Measurements from ENCODE around the gene SUGCT.

Gene SUGCT

DNA sequence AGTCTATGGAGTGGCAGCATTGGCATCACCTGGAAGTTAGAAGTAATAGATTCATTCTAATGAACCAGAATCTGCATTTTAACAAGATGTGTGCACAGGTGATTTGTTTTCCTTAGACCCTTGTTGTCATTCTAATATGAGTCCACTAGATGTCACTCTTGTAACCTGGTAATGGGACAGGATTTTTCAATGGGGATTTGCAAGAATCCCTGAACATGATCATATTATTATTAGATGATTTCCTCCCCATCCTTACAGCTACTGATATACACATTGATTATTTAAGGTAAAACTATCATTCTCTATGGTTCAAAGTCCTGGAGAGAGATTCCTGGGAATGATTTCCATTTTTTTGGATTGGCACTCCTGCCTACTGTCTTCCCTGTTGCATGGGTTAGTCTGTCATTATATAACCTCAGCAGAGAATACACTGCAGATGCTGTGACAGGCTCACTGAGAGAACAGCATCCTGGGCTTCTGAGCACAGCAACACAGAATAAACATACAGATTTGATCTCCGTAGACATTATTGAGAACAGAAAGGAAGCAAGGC, 194.9 kb downstream of the SUGCT start:
- no peak for DNase-seq (ENCODE audit: low read depth)

DNA sequence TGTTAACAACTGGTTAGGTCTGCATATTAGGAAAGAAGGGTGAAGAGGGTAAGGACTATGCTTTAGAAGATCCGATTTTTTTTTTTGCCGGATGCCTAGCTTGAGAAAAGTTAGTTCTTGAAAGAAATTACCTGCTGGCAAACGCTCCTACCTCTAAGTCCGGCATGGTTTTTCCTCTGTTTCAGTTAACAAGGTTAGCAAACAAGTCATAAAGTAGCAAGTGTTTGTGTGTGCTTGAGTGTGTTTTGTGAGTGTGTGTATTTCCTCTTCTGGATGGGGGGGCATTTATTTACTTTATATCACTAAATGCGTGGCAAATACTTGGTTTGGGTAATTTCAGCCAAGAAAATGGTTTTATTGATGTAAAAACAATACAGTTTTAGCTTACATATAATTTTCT, 195.6 kb downstream of the SUGCT start:
- no peak for DNase-seq (ENCODE audit: low read depth)

DNA sequence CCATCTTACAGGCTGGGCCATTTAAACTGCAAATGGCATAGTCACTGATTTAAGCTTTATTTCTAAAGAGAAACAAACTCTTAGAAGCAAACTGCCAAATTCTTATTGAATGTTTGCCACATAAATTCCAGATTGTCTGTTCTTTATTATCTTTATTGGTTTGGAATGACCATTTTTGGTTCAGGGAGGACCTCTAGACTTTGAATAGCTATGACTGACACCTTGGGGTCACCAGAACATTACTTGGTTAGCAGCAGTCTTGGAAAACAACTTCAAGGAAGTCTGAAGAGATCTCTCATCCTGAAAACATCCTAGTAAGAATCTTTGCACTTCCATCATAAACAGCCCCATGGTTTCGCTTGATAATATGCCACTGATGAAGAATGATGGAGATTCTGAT, 197.1 kb downstream of the SUGCT start:
- DNase-seq (ENCODE audit: low read depth) = no peak

DNA sequence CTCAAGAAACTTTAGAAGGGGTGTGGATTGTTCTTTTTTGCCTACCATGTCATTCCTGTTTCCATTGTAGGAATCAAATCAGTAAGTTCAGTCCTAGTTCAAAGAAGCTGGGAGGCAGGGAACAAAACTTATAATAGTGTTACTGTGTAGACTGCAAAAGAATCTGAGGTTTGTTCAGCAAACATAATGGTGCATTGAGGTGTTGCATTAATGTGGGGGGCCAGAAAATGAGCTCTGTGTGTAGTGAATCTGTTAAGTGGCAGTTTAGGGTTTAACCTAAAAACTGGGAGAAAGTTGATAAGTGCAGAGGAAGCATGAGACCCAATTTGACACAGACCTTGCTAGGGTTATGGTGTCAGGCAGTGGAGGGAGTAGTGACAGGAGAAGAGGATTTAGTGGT, 197.7 kb downstream of the SUGCT start:
- DNase-seq (ENCODE audit: low read depth) = no peak

DNA sequence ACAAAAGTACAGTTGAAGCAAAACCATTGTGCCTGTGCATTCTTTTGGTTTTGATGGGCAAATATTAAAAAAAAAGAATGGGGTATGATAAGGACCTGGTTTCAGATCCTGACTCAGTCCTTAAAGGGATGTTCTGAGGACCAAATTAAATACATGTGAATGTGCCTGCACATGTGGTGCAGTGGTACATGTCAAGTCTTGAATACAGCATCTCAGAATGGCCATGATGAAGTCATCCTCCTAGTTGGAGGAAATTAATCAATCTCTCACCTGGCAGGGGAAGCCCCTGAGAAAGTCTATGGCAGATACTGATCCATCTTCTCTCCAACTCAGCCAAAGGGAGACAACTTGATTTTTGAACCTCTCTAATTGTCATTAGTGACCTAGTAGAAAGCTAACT, 207.0 kb downstream of the SUGCT start:
- no peak for DNase-seq (ENCODE audit: low read depth)

DNA sequence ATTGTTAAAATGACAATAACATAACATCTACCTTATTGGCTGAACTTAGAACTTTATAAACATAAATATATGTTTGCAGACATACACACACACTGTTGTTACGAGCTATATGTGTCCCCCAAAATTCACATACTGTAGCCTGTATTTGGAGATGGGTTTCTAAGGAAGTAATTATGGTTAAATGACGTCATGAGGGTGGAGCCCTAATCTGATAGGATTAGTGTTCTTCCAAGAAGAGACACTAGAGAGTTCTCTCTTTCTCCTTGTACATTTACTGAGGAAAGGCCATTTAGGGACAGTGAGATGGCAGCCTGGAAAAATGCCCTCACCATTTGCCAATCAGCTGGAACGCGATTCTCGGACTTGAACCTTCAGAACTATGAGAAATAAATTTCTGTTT, 211.7 kb downstream of the SUGCT start:
- no peak for DNase-seq (ENCODE audit: low read depth)

DNA sequence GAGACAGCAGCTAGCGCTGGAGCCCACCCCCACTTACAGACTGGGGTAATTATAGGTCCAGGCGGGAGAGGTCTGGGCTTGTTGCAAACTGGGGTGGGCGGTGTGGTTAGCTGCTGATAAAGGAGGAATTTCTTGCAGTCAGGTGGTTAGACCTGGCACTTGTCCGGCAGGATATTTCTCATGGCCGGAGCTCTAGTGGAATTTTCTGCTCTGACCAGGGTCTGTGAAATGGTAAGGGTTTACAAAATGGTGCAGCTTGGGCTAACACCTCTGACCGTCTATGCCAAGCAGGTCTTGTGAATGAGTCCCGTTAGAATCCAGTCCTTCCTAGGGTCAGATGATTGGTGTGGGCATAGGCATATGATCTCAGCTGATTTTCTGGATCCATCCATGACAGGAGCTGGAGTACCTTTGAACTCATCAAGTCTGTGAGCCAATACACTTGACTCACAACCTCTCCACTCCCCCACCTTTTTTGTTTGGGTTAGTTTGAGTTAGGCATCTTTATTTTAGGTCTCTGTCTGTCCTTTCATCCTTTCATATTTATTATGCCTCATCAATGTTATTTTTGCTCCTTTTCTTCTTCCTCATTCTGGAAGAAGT, 213.4 kb downstream of the SUGCT start:
- DNase-seq (ENCODE audit: low read depth) = no peak

DNA sequence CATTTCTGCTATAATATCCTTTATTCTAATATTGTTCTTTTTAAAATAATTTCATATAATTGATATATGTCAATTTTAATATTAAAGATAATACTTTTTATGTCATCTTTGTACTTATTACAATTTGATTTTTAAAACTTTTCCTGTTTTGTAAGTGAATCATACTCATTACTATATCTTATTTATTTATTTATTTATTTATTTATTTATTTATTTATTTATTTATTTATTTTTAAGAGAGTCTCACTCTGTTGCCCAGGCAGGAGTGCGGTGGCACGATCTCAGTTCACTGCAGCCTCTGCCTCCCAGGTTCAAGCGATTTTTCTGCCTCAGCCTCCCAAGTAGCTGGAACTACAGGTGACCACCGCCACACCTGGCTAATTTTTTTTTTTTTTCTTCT, 215.3 kb downstream of the SUGCT start:
- no peak for DNase-seq (ENCODE audit: low read depth)

DNA sequence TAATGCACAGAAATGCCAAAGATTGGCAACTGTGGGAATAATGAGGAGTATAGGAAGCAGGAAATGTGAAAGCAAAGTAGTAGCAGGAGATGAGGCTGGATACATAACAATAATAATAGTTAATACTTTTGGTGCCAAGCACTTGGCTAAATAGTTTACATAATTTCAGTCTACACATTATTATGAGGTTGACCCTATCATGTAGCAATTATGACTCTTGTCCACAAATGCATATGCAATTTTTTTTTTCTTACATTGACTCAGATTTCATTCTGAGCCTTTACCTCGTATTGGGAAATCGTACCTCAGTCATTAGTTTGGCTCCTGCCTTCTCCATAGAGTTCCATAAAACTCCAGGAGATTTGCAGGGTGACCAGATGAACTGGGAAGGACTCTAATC, 219.9 kb downstream of the SUGCT start:
- no peak for DNase-seq (ENCODE audit: low read depth)

DNA sequence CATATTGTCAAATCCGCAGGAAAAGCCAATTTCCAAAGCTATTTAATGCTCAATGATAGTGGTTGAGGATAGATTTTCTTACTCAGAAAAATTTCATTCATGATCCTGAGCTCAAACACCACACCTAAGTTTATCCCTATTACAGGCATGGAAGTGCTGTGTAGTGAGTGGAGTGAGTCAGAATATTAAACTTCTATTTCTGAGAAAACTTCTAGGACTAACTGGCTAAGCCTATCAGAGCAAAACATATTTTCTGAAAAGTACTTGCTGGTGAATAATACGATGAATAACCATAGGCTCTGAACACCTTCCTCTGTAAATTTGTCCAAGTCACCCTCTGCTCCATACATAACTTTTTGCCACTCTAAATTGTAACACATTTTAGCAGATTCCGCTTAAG, 221.5 kb downstream of the SUGCT start:
- DNase-seq (ENCODE audit: low read depth) = no peak

DNA sequence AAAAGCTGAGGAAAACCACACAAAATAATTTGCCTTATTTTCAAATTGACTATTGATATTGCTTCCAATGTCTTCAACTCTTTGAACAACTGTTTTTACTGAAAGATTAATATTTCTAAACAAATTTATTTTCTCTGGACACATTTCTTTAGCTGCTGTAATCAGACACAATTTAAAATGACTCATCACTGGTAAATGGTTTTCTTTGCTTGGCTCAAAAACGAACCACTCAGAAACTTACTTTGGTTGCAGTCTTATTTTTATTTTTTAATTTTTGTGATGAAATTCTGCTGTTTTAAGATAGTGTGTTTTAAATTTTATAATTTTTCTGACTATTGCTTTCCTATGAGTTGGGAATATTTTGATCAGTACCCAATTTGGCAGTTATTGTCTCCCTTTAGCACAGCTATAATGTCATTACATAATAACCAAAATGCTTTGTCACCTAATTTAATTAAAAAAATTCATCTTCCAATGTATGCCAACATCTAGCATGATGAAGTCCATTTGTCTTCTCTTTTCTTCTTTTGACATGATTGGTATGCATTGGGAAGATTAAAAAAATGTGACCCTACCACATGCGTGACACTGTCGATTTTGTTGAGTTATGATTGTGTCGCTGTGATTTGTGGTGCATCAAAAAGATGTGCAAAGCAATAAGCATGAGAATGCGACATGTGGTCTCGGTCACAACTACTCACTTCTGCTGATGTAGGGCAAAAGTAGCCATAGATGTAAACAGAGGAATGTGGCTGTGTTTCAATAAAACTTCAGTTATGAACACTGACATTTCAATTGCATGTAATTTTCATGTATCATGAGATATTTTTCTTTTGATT, 222.3 kb downstream of the SUGCT start:
- no peak for DNase-seq (ENCODE audit: low read depth)

DNA sequence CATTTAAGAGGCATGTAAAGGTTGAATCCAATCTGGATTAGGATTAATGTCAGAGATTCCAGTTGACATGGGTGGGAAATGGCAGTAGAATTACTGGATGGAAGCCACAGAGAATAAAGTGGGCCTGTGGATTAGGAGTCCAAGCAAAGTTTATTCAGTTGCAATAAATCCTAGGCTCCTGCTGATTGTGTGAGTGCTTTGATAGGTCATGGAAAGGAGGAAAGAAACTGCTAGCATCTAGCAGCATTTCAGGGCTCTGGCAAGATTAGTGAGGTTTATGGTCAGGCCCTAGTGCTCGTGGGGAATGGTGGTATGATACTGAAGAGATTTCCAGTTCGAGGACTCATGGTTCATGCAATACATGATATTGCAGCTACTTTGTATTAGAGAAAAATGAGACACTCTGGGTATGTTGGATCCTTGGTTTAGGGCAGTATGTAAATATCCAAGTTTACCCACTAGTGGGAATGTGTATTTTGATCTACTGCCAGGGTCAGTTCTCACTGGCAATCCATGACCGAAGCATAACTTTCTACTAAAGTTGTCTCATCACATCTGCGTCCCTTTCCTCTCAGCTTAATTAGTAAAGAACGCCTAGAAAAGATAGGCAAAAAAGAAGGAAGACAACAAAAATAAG, 235.0 kb downstream of the SUGCT start:
- no peak for DNase-seq (ENCODE audit: low read depth)

DNA sequence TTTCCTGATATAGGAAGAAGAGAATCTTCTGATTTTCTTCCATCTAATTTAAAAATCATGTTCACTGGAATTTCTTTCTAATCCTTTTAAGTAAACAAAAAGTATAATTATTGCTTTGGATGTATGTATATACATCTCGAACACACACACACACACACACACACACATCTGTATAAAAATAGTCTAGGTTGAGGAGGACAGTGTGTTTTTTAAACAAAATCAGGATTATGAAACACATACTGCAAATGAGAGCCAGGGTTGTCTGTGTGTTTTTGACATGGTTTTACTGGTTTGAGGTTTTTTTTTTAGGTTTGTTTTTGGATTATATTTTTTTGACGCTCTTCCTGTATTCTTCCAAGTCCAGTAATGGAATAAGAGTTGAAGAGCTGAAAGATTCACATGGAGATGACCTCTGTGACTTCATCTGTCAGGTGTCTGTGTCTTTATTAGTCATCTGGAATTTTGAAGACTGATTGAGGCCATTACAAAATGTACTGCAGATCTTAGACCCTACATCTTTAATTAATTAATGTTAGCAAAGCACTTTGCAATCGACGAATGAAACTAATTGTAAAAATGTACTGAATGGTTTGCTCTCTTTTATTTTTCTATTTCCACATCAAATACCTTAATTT, 237.1 kb downstream of the SUGCT start:
- DNase-seq (ENCODE audit: low read depth) = no peak

DNA sequence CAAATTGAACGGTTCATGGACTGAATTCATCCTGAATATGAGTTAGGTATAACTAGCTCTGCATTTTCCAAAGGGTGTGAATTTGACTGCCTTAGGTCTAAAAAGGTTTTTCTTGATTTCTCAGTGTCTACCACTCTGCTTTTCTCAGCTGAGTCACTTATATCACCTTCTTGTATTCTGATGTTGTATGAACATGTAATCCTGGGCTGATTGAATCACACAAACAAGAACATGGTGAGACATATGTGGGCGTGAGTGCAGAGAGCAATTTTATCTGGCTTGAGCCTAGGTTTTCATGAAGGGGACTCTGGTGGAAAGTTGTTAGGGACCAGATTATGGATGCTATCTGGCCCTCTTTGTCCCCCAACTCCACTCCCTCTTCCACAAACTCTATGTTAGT, 239.8 kb downstream of the SUGCT start:
- DNase-seq (ENCODE audit: low read depth) = no peak

DNA sequence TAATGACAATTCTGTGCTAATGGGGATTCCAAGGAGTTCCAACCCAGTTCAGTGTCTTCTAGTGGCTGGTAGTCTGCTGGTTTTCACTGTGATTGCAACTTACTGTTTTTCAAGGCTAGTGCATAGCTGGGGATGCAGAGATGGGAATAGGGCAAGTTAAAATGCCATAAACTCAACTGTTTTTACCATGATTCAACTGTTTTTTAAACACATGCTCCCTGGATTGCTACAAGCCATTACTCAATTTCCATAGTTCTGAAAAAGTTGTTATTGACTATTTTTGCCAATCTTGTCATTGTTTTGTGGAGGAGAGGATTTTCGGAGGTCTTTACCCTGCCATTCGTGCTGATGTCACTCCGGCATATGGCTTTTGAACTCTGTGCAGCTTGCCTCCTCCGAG, 245.3 kb downstream of the SUGCT start:
- DNase-seq (ENCODE audit: low read depth) = no peak

DNA sequence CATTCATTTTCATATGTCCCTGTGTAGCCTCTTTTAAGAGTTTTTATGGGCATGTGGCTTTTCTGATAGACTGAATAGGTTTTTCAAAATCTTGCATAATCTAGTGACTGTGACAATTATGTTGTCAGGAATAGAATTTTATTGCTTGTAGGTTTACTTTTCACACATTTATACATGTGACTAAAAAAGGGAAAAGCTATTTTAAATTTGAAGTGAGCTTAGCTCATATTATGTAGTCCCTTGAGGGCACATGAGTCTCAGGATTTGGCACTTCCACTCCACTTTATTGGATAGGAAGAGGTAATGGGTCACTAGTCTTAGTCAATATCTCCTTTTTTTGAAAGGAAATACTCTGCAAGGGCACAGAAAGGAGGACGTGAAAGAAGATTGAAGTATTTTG, 247.3 kb downstream of the SUGCT start:
- DNase-seq (ENCODE audit: low read depth) = no peak

DNA sequence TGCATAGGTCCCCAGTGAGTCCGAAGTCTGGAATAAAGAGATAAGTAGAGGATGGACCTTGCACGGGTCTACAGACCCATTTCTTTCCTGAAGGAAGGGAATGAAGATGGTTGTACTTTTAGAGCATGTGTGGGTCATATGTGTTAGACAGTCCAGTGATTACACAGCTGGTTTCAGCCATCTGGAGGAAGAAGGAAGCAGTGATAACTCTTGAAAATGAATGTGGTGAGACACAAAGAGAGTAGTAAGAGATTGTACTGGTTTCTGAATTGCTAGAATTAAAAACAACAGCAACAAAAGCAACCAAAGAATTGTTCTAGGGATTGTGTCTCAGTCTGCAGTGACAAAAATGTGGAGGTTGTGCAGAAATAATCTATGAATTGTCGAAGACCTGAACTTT, 258.9 kb downstream of the SUGCT start:
- no peak for DNase-seq (ENCODE audit: low read depth)

DNA sequence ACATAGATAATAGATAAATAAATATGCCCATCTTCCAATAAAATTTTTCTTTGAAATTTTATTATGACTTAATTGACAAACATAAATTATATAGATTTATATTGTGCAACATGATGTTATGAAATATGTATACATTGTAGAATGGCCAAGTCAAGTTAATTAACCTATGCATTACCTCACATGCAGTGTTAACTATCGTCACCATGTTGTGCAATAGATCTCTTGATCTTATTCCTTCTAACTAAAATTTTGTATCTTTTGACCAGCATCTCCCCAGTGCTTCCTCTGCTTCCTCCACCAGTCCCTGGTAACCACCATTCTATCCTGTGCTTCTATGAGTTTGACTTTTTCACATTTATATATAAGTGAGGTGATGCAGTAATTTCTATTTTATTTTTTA, 259.6 kb downstream of the SUGCT start:
- DNase-seq (ENCODE audit: low read depth) = no peak

DNA sequence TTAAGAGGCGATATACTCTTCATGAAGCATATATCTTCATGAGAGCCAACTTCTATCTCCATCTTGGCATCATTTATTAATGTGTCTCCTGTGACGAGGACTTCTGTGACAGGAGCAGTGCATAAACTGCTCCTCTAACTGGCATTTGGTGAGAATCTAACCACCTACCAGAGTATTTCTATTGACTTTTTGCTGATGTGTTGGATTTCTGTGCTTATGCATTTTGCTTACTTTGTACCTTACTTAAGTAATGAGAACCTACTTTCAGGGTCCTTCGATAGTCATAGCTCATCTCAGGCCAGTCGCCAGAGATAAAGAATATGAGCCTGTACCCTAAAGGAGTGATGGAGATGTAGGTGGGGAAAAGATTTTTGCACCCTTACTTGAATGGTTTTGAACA, 265.7 kb downstream of the SUGCT start:
- DNase-seq (ENCODE audit: low read depth) = no peak

DNA sequence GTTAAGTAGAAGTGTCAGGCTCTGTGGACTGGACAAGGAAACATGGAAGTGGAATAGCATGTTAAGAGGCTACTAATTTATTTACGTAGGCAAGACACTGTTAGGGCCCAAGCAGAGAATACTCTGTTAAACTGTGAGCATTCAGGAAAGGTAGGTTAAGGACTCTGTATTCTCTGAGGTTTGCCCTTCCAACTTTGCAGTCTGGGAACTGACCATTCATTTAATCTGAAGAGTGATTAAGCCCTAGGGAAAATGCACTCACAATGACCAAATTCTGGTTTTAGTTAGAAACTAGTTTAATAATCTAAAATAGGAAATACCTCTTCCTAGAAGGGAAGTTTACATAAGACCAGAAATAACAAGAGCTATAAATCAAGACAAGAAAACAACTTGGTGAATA, 266.6 kb downstream of the SUGCT start:
- no peak for DNase-seq (ENCODE audit: low read depth)

DNA sequence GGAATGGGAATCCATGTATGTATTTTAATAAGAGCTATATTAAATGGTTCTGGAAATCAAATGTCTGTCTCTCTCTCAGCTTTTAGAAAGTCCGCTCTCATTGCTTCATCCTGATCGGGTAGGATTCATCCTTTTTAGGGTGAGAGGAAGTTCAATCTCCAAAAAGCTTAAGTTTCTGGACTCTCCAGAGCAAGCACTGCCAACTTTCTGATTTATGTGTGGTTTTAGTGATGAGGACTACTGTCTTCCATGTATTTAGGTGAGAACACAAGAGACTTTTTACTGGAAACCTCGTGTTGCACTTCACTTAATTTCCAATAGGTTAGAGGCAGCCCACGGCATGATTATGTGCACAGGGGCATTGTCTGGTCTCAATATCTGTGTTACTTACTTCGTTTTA, 267.9 kb downstream of the SUGCT start:
- DNase-seq (ENCODE audit: low read depth) = no peak

DNA sequence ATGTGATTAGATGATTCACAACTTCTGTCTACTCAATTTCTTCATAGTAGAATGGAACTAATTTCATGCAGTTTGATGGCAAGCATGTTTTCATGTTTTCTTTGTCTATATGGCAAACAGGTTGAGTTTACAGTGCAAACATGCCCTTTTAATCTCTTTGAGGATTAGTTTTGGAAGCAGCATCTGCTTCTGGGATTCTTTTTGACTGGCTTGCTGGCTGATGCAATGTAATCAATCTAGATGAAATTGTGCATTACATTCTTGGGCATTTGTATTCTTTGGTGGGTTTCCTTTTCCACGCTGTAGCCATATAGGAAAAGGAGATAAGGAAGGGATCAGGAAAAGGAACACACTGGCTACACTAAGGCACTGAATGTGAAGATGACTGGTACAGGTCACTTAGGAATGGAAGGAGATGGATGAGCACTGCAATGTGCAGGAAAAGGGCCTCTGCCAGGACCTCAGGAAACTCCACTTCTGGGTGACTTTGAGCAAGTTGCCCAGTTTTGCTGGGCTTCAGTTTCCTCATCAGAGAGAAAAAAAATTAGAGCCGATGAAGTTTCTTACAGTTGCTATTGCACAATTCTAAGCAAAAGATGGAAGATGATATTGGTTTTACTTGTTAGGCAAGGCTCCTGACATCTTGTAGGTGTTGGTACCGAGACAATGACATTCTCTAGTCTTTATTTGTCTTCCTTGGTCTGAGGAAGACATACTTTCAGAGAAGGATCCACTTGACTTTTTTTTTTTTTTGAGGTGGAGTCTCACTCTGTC, 269.1 kb downstream of the SUGCT start:
- no peak for DNase-seq (ENCODE audit: low read depth)

All from stimulated activated CD8-positive, alpha-beta memory T cell treated with anti-CD3 and anti-CD28 coated beads, Interleukin-12 subunit alpha, Interleukin-12 subunit beta, amount 100 ng/mL, for 4 hours (primary cell).